ENCODE measurements around the gene TEX14. TPM values are rescaled to one million over a fixed set of nuclear protein-coding genes. Genes with fewer than 3 reads are reported as not detected.

The TEX14 gene
- total and polyA plus RNA-seq, 10 of the 15 experiments (the other 5 are each of a cell fraction or from before 2014, with no cell fraction given), result 0.15 to 1.3 (median 0.66) TPM

DNA sequence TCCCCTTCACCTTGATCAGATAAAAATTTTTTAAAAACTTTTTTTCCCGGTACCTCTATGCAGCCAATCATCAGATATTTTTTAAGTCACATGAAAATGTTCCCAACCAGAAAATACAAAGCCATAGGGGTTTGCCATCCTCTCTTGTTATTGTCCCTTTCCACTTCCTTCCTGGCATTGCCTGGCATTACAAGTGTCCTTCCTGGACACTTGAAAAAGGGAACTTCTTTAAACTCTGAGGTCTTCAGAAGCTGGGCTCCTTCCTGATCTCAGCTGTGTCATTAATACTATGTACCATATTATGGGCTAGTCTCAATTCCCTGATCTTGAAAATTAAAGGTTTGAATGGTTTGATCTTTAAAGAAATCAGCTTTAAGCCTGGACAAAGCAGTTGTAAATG, 64.9 kb downstream of the TEX14 start:
- 93% methylated on average over 1 of the region's 1 CpG for WGBS (ENCODE audit: insufficient coverage, insufficient replicate concordance, low lambda C conversion rate, missing lambda C conversion rate)
- Histone ChIP-seq H2AFZ (ENCODE audit: control insufficient read depth, low read depth, low read length) (no peak overlapping the region), H3K9me3 (replicated peaks; ENCODE audit: control insufficient read depth, insufficient read depth, low read length) (no peaks in the 10 kb centered on the region), H4K20me1 (ENCODE audit: control insufficient read depth, insufficient read depth) (no peaks in the 10 kb centered on the region), H3K9ac (ENCODE audit: control insufficient read depth, insufficient read depth, low read length) (no peak overlapping the region), H3K27ac (ENCODE audit: control insufficient read depth, insufficient read depth) (no peak overlapping the region), H3K4me3 (no peak overlapping the region), H3K79me2 (ENCODE audit: control insufficient read depth, insufficient read depth, low read length) (no peaks in the 10 kb centered on the region), H3K4me1 (ENCODE audit: control insufficient read depth, insufficient read depth, low read length) (peaks cover 7% of the 10 kb centered on the region), H3K36me3 (ENCODE audit: control insufficient read depth in 2 of 2, insufficient read depth in 2 of 2, low read length in 1 of 2) (no peaks in the 10 kb centered on the region), H3K27me3 (replicated peaks in 1 of 2; ENCODE audit: control insufficient read depth in 2 of 2, insufficient read depth in 2 of 2, low read length in 1 of 2) (no peaks in the 10 kb centered on the region), H3K4me2 (ENCODE audit: control insufficient read depth, insufficient read depth) (no peak overlapping the region)
- DNase-seq (ENCODE audit: low read depth, low spot score) (no peak), ATAC-seq (no peak), FAIRE-seq (no peak)
- ChIA-PET SMC1A (ENCODE audit: uncharacterized antibody, unreplicated experiment) (interaction anchor here (1.0 to 1.9 kb wide), 3 partner anchors 11 to 108 kb away, joined by 3 to 4 read pairs (median 3); no protein-coding TSS in a partner anchor), POLR2A (interaction anchor here (0.6 kb wide), 2 partner anchors 8 to 487 kb away, joined by 3 read pairs; no protein-coding TSS in a partner anchor), RAD21 (ENCODE audit: unreplicated experiment) (interaction anchor here (0.7 to 1.0 kb wide), 2 partner anchors 39 to 41 kb away, joined by 3 read pairs; no protein-coding TSS in a partner anchor), CTCF (interaction anchor here (0.7 to 8.0 kb wide), 4 partner anchors 21 to 49 kb away, joined by 3 to 61 read pairs (median 6); no protein-coding TSS in a partner anchor)
- BruUV-seq (replicated peaks), result no TSS peak
- intact Hi-C loops (cut with micrococcal nuclease; ENCODE audit: unreplicated experiment), result no loop called here
- TF ChIP-seq BRCA1 (IDR thresholded peaks at IDR 0.05; ENCODE audit: low read depth, low read length) (no peak), SMAD1 (IDR thresholded peaks at IDR 0.05; ENCODE audit: low read depth, partially characterized antibody) (no peak), MTA3 (IDR thresholded peaks at IDR 0.05; ENCODE audit: borderline replicate concordance, low read length) (no peak), NFYB (IDR thresholded peaks at IDR 0.05; ENCODE audit: insufficient read depth, low read depth, low read length) (no peak), NR2C1 (IDR thresholded peaks at IDR 0.05) (no peak), NR2F1 (conservative IDR thresholded peaks at IDR 0.05) (no peak), HDAC2 (IDR thresholded peaks at IDR 0.05) (no peak), IKZF1 (conservative IDR thresholded peaks at IDR 0.05) (no peak), NRF1 (conservative IDR thresholded peaks at IDR 0.05; ENCODE audit: low read depth, low read length) (no peak)
- TF ChIP-seq, protein P1, sequence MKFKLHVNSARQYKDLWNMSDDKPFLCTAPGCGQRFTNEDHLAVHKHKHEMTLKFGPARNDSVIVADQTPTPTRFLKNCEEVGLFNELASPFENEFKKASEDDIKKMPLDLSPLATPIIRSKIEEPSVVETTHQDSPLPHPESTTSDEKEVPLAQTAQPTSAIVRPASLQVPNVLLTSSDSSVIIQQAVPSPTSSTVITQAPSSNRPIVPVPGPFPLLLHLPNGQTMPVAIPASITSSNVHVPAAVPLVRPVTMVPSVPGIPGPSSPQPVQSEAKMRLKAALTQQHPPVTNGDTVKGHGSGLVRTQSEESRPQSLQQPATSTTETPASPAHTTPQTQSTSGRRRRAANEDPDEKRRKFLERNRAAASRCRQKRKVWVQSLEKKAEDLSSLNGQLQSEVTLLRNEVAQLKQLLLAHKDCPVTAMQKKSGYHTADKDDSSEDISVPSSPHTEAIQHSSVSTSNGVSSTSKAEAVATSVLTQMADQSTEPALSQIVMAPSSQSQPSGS (IDR thresholded peaks at IDR 0.05; ENCODE audit: low read length), result no peak
- in situ Hi-C loops (cut with MboI), result no loop called here

All from GM12878 (cell line).